T-cell (primary cell): ENCODE measurements around the gene ADAMTSL4. TPM values are rescaled to one million over a fixed set of nuclear protein-coding genes. Genes with fewer than 3 reads are reported as not detected.

ENCODE experiments used
- ATAC-seq, 4 experiments: fragments of 200-7000 bp in 3 of 4; fragments of 150-1000 bp in 1 of 4; cut with Tn5 transposase; replicated peaks in 1 of 4; 1 replicate in 3 of 4; 2 replicates in 1 of 4; pipeline ENCODE4 v1.10.0; 2021; ENCODE audit warnings: moderate library complexity in 3 of 4, mild to moderate bottlenecking in 2 of 4, moderate number of reproducible peaks in 1 of 4
- CTCF ChIA-PET, 2 donors: fragments of 300-600 bp; sonication (Branson Sonifier 250); formaldehyde crosslinking; loops; one replicate each; lab custom pipeline; 2022; ENCODE audit warnings: antibody characterized with exemption in 2 of 2; lab: Charles Lee
- POLR2A ChIA-PET, 2 donors: fragments of 300-600 bp; sonication (Branson Sonifier 250); formaldehyde crosslinking; loops; one replicate each; lab custom pipeline; 2022; ENCODE audit warnings: antibody characterized with exemption in 2 of 2; lab: Charles Lee
- DNase-seq, 35 experiments: peaks; one replicate each; pipeline versions ENCODE4 v3.0.0 to v3.0.0-alpha.2; 2013 to 2023
- H3K27ac ChIP-seq: one replicate; pipeline ENCODE4 v1.5.1; 2013; ENCODE audit warnings: low read length
- H3K27me3 ChIP-seq, 2 experiments: replicated peaks in 1 of 2; 1 replicate in 1 of 2; 2 replicates in 1 of 2; pipeline versions ENCODE4 v1.6.1 to v1.7.0; 2013; ENCODE audit warnings: low read length in 1 of 2, mixed read lengths in 1 of 2; ENCODE audit not compliant: control insufficient read depth in 2 of 2, insufficient read depth in 2 of 2; ENCODE audit errors: extremely low read depth in 1 of 2
- H3K36me3 ChIP-seq, 2 donors: 1 replicate in 1 of 2; 2 replicates in 1 of 2; pipeline versions ENCODE4 v1.6.1 to v1.7.0; 2013; ENCODE audit warnings: low read length in 1 of 2; ENCODE audit not compliant: control insufficient read depth in 2 of 2, insufficient read depth in 1 of 2; ENCODE audit errors: extremely low read depth in 1 of 2
- H3K4me1 ChIP-seq, 2 experiments: 1 replicate in 1 of 2; 2 replicates in 1 of 2; pipeline versions ENCODE4 v1.6.1 to v1.7.0; 2013; ENCODE audit warnings: low read length in 2 of 2, mixed read lengths in 1 of 2; ENCODE audit not compliant: insufficient read depth in 2 of 2, control insufficient read depth in 1 of 2; ENCODE audit errors: extremely low read depth in 1 of 2
- H3K4me3 ChIP-seq, 2 donors: 1 replicate in 1 of 2; 2 replicates in 1 of 2; pipeline versions ENCODE4 v1.5.1 to v1.7.0; 2013; ENCODE audit warnings: mild to moderate bottlenecking in 2 of 2, low read length in 1 of 2, moderate library complexity in 1 of 2; ENCODE audit not compliant: control insufficient read depth in 1 of 2; ENCODE audit errors: extremely low read depth in 1 of 2
- H3K9me3 ChIP-seq: 2 replicates; pipeline ENCODE4 v1.7.0; 2013
- H3K27ac Mint-ChIP-seq, 2 donors: one replicate each; pipeline ENCODE4 v1.8.0; 2020 to 2021; ENCODE audit warnings: mild to moderate bottlenecking in 2 of 2, mixed read lengths in 2 of 2
- H3K27me3 Mint-ChIP-seq, 2 donors: one replicate each; pipeline ENCODE4 v1.8.0; 2021 to 2022; ENCODE audit warnings: mixed read lengths in 2 of 2
- H3K36me3 Mint-ChIP-seq: one replicate; pipeline ENCODE4 v1.8.0; 2021; ENCODE audit warnings: mixed read lengths
- H3K4me1 Mint-ChIP-seq, 3 donors: one replicate each; pipeline ENCODE4 v1.8.0; 2020 to 2022; ENCODE audit warnings: mixed read lengths in 3 of 3, mild to moderate bottlenecking in 1 of 3
- H3K4me3 Mint-ChIP-seq, 3 donors: one replicate each; pipeline ENCODE4 v1.8.0; 2020 to 2022; ENCODE audit warnings: mild to moderate bottlenecking in 3 of 3, mixed read lengths in 3 of 3, moderate library complexity in 3 of 3
- H3K9me3 Mint-ChIP-seq, 3 donors: one replicate each; pipeline ENCODE4 v1.8.0; 2020 to 2022; ENCODE audit warnings: mixed read lengths in 3 of 3
- WGBS: methylation state at CpG from one replicate; pipeline ENCODE4 v1.1.5; 2013; ENCODE audit warnings: missing lambda C conversion rate; ENCODE audit not compliant: insufficient coverage; 5-methylcytosine and 5-hydroxymethylcytosine counted together
- total RNA-seq, 35 experiments: library from RNA in 6 of 35; stranded (reverse) in 6 of 35; fragments of 120-200 nt in 1 of 35; gene quantifications; one replicate each; pipeline versions ENCODE4 v1.2.1 to v1.2.4 and lab custom pipeline; 2013 to 2026

The ADAMTSL4 gene
- total RNA-seq, 5 donors from 2014 or later (not counting 1 experiment from before 2014, with no cell fraction given), result 0.26 to 0.66 (median 0.49) TPM

GRCh38 chr1:150555971-150556865 is 7.0 kb downstream of the ADAMTSL4 start:
- Mint-ChIP-seq H3K27ac (no peak overlapping the region), H3K4me1 (peaks cover 23 to 36% (median 26%) of the 10 kb centered on the region in 3 donors), H3K4me3 (no peak overlapping the region), H3K36me3 (peaks cover 5% of the 10 kb centered on the region), H3K9me3 (no peaks in the 10 kb centered on the region), H3K27me3 (no peaks in the 10 kb centered on the region)
- 95% methylated on average over 4 of the region's 26 CpGs for WGBS
- Histone ChIP-seq H3K4me1 (peaks cover 5 to 35% of the 10 kb centered on the region in 2 experiments), H3K9me3 (no peaks in the 10 kb centered on the region), H3K27me3 (peaks cover 0 to 16% of the 10 kb centered on the region in 2 experiments), H3K36me3 (peaks cover 0 to 10% of the 10 kb centered on the region in 2 donors), H3K4me3 (no peak overlapping the region), H3K27ac (no peak overlapping the region)
- DNase-seq, result no peak
- CTCF ChIA-PET, result interaction anchor here in 1 of 2 donors (0.7 kb wide), 1 partner anchor 34 kb away, joined by 3 read pairs; no protein-coding TSS in a partner anchor
- POLR2A ChIA-PET, result interaction anchor here in 1 of 2 donors (0.5 kb wide), 1 partner anchor 192 kb away, joined by 3 read pairs; the partner anchor contains the start of gene RPRD2
- ATAC-seq, result no peak

- ATAC-seq (no peak), DNase-seq (no peak)
- POLR2A ChIA-PET, result no interaction called here
- peaks cover 5% of the 10 kb centered on the region for H3K36me3 Mint-ChIP-seq
- peaks cover 0 to 11% of the 10 kb centered on the region in 2 experiments for H3K27me3 ChIP-seq
- no peak overlapping the region for H3K4me3 ChIP-seq
- no peak overlapping the region for H3K4me3 Mint-ChIP-seq
- H3K27ac Mint-ChIP-seq, result no peak overlapping the region
- H3K4me1 Mint-ChIP-seq, result peaks cover 22 to 39% (median 24%) of the 10 kb centered on the region in 3 donors
- WGBS, result 93% methylated on average over 22 of the region's 26 CpGs
- no peaks in the 10 kb centered on the region for H3K9me3 ChIP-seq
- no peak overlapping the region for H3K27ac ChIP-seq
- H3K36me3 ChIP-seq, result peaks cover 0 to 10% of the 10 kb centered on the region in 2 donors
- H3K27me3 Mint-ChIP-seq, result no peaks in the 10 kb centered on the region
- peaks cover 5 to 39% of the 10 kb centered on the region in 2 experiments for H3K4me1 ChIP-seq
- no peaks in the 10 kb centered on the region for H3K9me3 Mint-ChIP-seq
- CTCF ChIA-PET, result interaction anchor here (0.6 to 0.7 kb wide), 3 partner anchors 18 to 33 kb away, joined by 3 read pairs; no protein-coding TSS in a partner anchor
These were observed 7.9 kb downstream of the ADAMTSL4 start for GRCh38 chr1:150557065-150557600.

- ChIA-PET POLR2A (no interaction called here), CTCF (interaction anchor here in 1 of 2 donors (1.2 kb wide), 1 partner anchor 72 kb away, joined by 4 read pairs; the partner anchor contains the start of gene ENSA)
- 92% methylated on average over 13 of the region's 15 CpGs for WGBS
- DNase-seq, result no peak
- peaks cover 0 to 10% of the 10 kb centered on the region in 2 donors for H3K36me3 ChIP-seq
- no peak overlapping the region for H3K4me3 Mint-ChIP-seq
- no peak overlapping the region for H3K27ac ChIP-seq
- no peaks in the 10 kb centered on the region for H3K9me3 ChIP-seq
- peaks cover 5% of the 10 kb centered on the region for H3K36me3 Mint-ChIP-seq
- H3K27me3 ChIP-seq, result peaks cover 0 to 6% of the 10 kb centered on the region in 2 experiments
- no peak overlapping the region for H3K27ac Mint-ChIP-seq
- peaks cover 6 to 41% of the 10 kb centered on the region in 2 experiments for H3K4me1 ChIP-seq
- no peak overlapping the region for H3K4me3 ChIP-seq
- ATAC-seq, result no peak
- no peaks in the 10 kb centered on the region for H3K27me3 Mint-ChIP-seq
- no peaks in the 10 kb centered on the region for H3K9me3 Mint-ChIP-seq
- peaks cover 21 to 39% (median 22%) of the 10 kb centered on the region in 3 donors for H3K4me1 Mint-ChIP-seq
These were observed 8.6 kb downstream of the ADAMTSL4 start for GRCh38 chr1:150557813-150558212.

GRCh38 chr1:150558303-150558704 is 9.1 kb downstream of the ADAMTSL4 start:
- CTCF ChIA-PET, result interaction anchor here (0.9 to 3.7 kb wide), 4 partner anchors 22 to 71 kb away, joined by 3 to 21 read pairs (median 5); partner anchors contain the start of genes ENSA (in 1 of the 2) and MCL1 (in 1 of the 2)
- Mint-ChIP-seq H3K4me3 (no peak overlapping the region), H3K36me3 (peaks cover 5% of the 10 kb centered on the region), H3K9me3 (no peaks in the 10 kb centered on the region), H3K27me3 (no peaks in the 10 kb centered on the region), H3K4me1 (peaks cover 26 to 41% (median 27%) of the 10 kb centered on the region in 3 donors), H3K27ac (no peak overlapping the region)
- no peak overlapping the region for H3K4me3 ChIP-seq
- H3K36me3 ChIP-seq, result peaks cover 0 to 10% of the 10 kb centered on the region in 2 donors
- POLR2A ChIA-PET, result interaction anchor here in 1 of 2 donors (1.0 kb wide), 1 partner anchor 21 kb away, joined by 4 read pairs; the partner anchor contains the start of gene MCL1
- H3K27me3 ChIP-seq, result peaks cover 0 to 2% of the 10 kb centered on the region in 2 experiments
- 83% methylated on average over 11 of the region's 15 CpGs for WGBS
- no peak for ATAC-seq
- DNase-seq, result no peak
- H3K27ac ChIP-seq, result no peak overlapping the region
- no peaks in the 10 kb centered on the region for H3K9me3 ChIP-seq
- peaks cover 6 to 46% of the 10 kb centered on the region in 2 experiments for H3K4me1 ChIP-seq

- Histone ChIP-seq H3K9me3 (no peaks in the 10 kb centered on the region), H3K27me3 (peaks cover 0 to 2% of the 10 kb centered on the region in 2 experiments), H3K4me1 (peaks cover 10 to 52% of the 10 kb centered on the region in 2 experiments), H3K36me3 (peaks cover 0 to 10% of the 10 kb centered on the region in 2 donors), H3K4me3 (no peak overlapping the region), H3K27ac (no peak overlapping the region)
- whole genome bisulfite sequencing, result 91% methylated on average over 22 of the region's 28 CpGs
- no peak for ATAC-seq
- Mint-ChIP-seq H3K4me1 (peaks cover 33 to 48% (median 34%) of the 10 kb centered on the region in 3 donors), H3K9me3 (no peaks in the 10 kb centered on the region), H3K27me3 (no peaks in the 10 kb centered on the region), H3K27ac (no peak overlapping the region), H3K36me3 (peaks cover 5% of the 10 kb centered on the region), H3K4me3 (no peak overlapping the region)
- CTCF ChIA-PET, result interaction anchor here (0.5 to 7.3 kb wide), 16 partner anchors 12 to 519 kb away, joined by 3 to 170 read pairs (median 4); partner anchors contain the start of genes MCL1 (in 2 of the 2), ENSA (in 1 of the 2) and GOLPH3L (in 1 of the 2)
- POLR2A ChIA-PET, result interaction anchor here (1.0 to 7.2 kb wide), 2 partner anchors 16 to 20 kb away, joined by 4 to 255 read pairs; partner anchors contain the start of gene MCL1 (in 2 of the 2)
- no peak for DNase-seq
These were observed 9.8 kb downstream of the ADAMTSL4 start for GRCh38 chr1:150558761-150559655.
